SK-N-MC (cell line): ENCODE results near the gene TRPM4.

Experiments
- DNase-seq: peaks from one replicate; pipeline ENCODE4 v3.0.0-alpha.2; 2011; ENCODE audit warnings: low read depth, low spot score
- H3K27ac ChIP-seq: fragments of 200-600 bp; sonication (generic); 2 replicates; pipeline ENCODE4 v1.5.1; 2016; ENCODE audit warnings: mixed run types
- H3K36me3 ChIP-seq: fragments of 200-600 bp; sonication (generic); 2 replicates; pipeline ENCODE4 v1.6.1; 2017; ENCODE audit warnings: antibody characterized with exemption, low read length, mixed read lengths; ENCODE audit not compliant: insufficient read depth
- H3K4me3 ChIP-seq: fragments of 200-600 bp; sonication (generic); 2 replicates; pipeline ENCODE4 v1.5.1; 2016
- H3K9ac ChIP-seq: fragments of 200-600 bp; sonication (generic); 2 replicates; pipeline ENCODE4 v1.8.0; 2017; ENCODE audit warnings: mixed run types, mixed read lengths; ENCODE audit not compliant: insufficient read length
- H3K9me3 ChIP-seq: fragments of 200-600 bp; sonication (generic); 2 replicates; pipeline ENCODE4 v1.6.1; 2017; ENCODE audit warnings: low read depth, mild to moderate bottlenecking, antibody characterized with exemption, low read length, moderate library complexity, mixed read lengths
- EZH2 ChIP-seq: fragments of 200-600 bp; sonication (generic); IDR thresholded peaks from one replicate; pipeline ENCODE4 v1.6.1; 2017; ENCODE audit warnings: antibody characterized with exemption
- FOXP2 ChIP-seq: optimal IDR thresholded peaks from 2 replicates; pipeline ENCODE3; 2011; ENCODE audit warnings: mild to moderate bottlenecking, moderate library complexity; ENCODE audit not compliant: insufficient read depth; ENCODE audit errors: extremely low read length, control extremely low read depth
- POLR2AphosphoS5 ChIP-seq: IDR thresholded peaks from 2 replicates; pipeline ENCODE4 v1.6.1; 2012; ENCODE audit warnings: mild to moderate bottlenecking, low read depth, low read length, borderline replicate concordance

Gene TRPM4

GRCh38 chr19:49210108-49210900, 52.7 kb downstream of the TRPM4 start:
- Histone ChIP-seq H3K4me3 (peak overlapping the region; percentile 85), H3K9me3 (no peaks in the 10 kb centered on the region), H3K36me3 (peaks cover 41% of the 10 kb centered on the region), H3K27ac (peak overlapping the region; percentile 100), H3K9ac (peak overlapping the region; percentile 99)
- peak; percentile 78 for TF ChIP-seq FOXP2
- TF ChIP-seq EZH2, result no peak
- TF ChIP-seq POLR2AphosphoS5, result peak; percentile 97
- DNase-seq, result peak; percentile 92

GRCh38 chr19:49210901-49211451, 53.4 kb downstream of the TRPM4 start:
- Histone ChIP-seq H3K9me3 (no peaks in the 10 kb centered on the region), H3K27ac (peak overlapping the region; percentile 100), H3K4me3 (peak overlapping the region; percentile 85), H3K36me3 (peaks cover 41% of the 10 kb centered on the region), H3K9ac (peak overlapping the region; percentile 99)
- no peak for TF ChIP-seq FOXP2
- no peak; the same call in 1 of the 2 replicates for TF ChIP-seq POLR2AphosphoS5
- no peak for TF ChIP-seq EZH2
- no peak for DNase-seq

- Histone ChIP-seq H3K4me3 (peak overlapping the region; percentile 85), H3K9ac (peak overlapping the region; percentile 99), H3K27ac (peak overlapping the region; percentile 100), H3K9me3 (no peaks in the 10 kb centered on the region), H3K36me3 (peaks cover 41% of the 10 kb centered on the region)
- peak; percentile 100 for DNase-seq
- TF ChIP-seq POLR2AphosphoS5, result peak; percentile 94
- TF ChIP-seq FOXP2, result peak; percentile 78
- no peak for TF ChIP-seq EZH2
Observed at GRCh38 chr19:49212016-49212701, 54.6 kb downstream of the TRPM4 start.

GRCh38 chr19:49213791-49214190, 56.2 kb downstream of the TRPM4 start:
- H3K9ac ChIP-seq, result no peak overlapping the region
- H3K9me3 ChIP-seq, result no peaks in the 10 kb centered on the region
- H3K4me3 ChIP-seq, result no peak overlapping the region
- peak overlapping the region; percentile 98 for H3K27ac ChIP-seq
- DNase-seq, result no peak
- H3K36me3 ChIP-seq, result peaks cover 37% of the 10 kb centered on the region
- TF ChIP-seq EZH2 (no peak), POLR2AphosphoS5 (peak; percentile 14; the same call in 1 of the 2 replicates)

- Histone ChIP-seq H3K9ac (no peak overlapping the region), H3K9me3 (no peaks in the 10 kb centered on the region), H3K36me3 (peaks cover 37% of the 10 kb centered on the region), H3K27ac (peak overlapping the region; percentile 72), H3K4me3 (no peak overlapping the region)
- DNase-seq, result no peak
- TF ChIP-seq FOXP2, result no peak
- TF ChIP-seq POLR2AphosphoS5, result no peak
- TF ChIP-seq EZH2, result no peak
Observed at GRCh38 chr19:49214701-49215100, 57.1 kb downstream of the TRPM4 start.

- Histone ChIP-seq H3K36me3 (peaks cover 34% of the 10 kb centered on the region), H3K4me3 (no peak overlapping the region), H3K9ac (no peak overlapping the region), H3K9me3 (no peaks in the 10 kb centered on the region), H3K27ac (0 out of 2 replicates have a peak overlapping the region, but pooled peaks have one; percentile 31)
- TF ChIP-seq POLR2AphosphoS5, result peak; percentile 15; the same call in 1 of the 2 replicates
- no peak for TF ChIP-seq EZH2
- no peak for TF ChIP-seq FOXP2
- no peak for DNase-seq
Observed at GRCh38 chr19:49216071-49216470, 58.5 kb downstream of the TRPM4 start.

GRCh38 chr19:49217382-49217781, 59.8 kb downstream of the TRPM4 start:
- no peak for DNase-seq
- H3K27ac ChIP-seq, result peak overlapping the region; percentile 75

GRCh38 chr19:49222011-49222410, 64.4 kb downstream of the TRPM4 start:
- Histone ChIP-seq H3K9me3 (no peaks in the 10 kb centered on the region), H3K36me3 (peaks cover 20% of the 10 kb centered on the region; the same call in 1 of the 2 replicates), H3K4me3 (no peak overlapping the region), H3K9ac (no peak overlapping the region), H3K27ac (peak overlapping the region; percentile 54)
- TF ChIP-seq EZH2, result no peak
- TF ChIP-seq POLR2AphosphoS5, result no peak; the same call in 1 of the 2 replicates
- TF ChIP-seq FOXP2, result no peak
- no peak for DNase-seq

More at GRCh38 chr19:49217382-49217781, 59.8 kb downstream of the TRPM4 start:
- H3K36me3 ChIP-seq, result peaks cover 31% of the 10 kb centered on the region
- no peak overlapping the region for H3K9ac ChIP-seq
- no peak for TF ChIP-seq EZH2
- TF ChIP-seq POLR2AphosphoS5, result peak; percentile 51; the same call in 1 of the 2 replicates
- no peaks in the 10 kb centered on the region for H3K9me3 ChIP-seq
- no peak overlapping the region for H3K4me3 ChIP-seq
